Thymus (tissue), 11 donors: ENCODE measurements around the gene MYO1D. TPM values are rescaled to one million over a fixed set of nuclear protein-coding genes. Genes with fewer than 3 reads are reported as not detected.
"Not testable (repeated sequence)": the region's sequence is repeated elsewhere in the genome, so short reads cannot be mapped to it uniquely, and the experiment has no call there.

Source experiments
- DNase-seq, 9 donors: peaks; one replicate each; pipeline ENCODE4 v3.0.0-alpha.2; 2013; ENCODE audit warnings: low spot score in 9 of 9, low read depth in 6 of 9, missing footprints in 1 of 9
- H3K27ac ChIP-seq, 2 donors: one replicate each; pipeline ENCODE4 v1.5.1; 2013; ENCODE audit warnings: control low read depth in 1 of 2, low read depth in 1 of 2, low read length in 1 of 2, mild to moderate bottlenecking in 1 of 2, moderate library complexity in 1 of 2
- H3K27me3 ChIP-seq, 2 donors: one replicate each; pipeline ENCODE4 v1.5.1; 2013; ENCODE audit warnings: low read length in 1 of 2; ENCODE audit not compliant: control insufficient read depth in 2 of 2, insufficient read depth in 1 of 2
- H3K36me3 ChIP-seq, 2 donors: one replicate each; pipeline ENCODE4 v1.5.1; 2013; ENCODE audit warnings: low read length in 1 of 2, mild to moderate bottlenecking in 1 of 2, moderate library complexity in 1 of 2; ENCODE audit not compliant: control insufficient read depth in 2 of 2, insufficient read depth in 2 of 2
- H3K4me1 ChIP-seq, 2 donors: one replicate each; pipeline ENCODE4 v1.5.1; 2013; ENCODE audit warnings: low read length in 2 of 2; ENCODE audit not compliant: control insufficient read depth in 2 of 2, insufficient read depth in 2 of 2
- H3K4me3 ChIP-seq, 2 donors: one replicate each; pipeline ENCODE4 v1.5.1; 2013; ENCODE audit warnings: low read length in 2 of 2, control low read depth in 1 of 2, mild to moderate bottlenecking in 1 of 2
- H3K9me3 ChIP-seq, 2 donors: one replicate each; pipeline ENCODE4 v1.5.1; 2013; ENCODE audit warnings: low read length in 1 of 2, mild to moderate bottlenecking in 1 of 2; ENCODE audit not compliant: control insufficient read depth in 2 of 2, insufficient read depth in 1 of 2
- WGBS: extraction: QIAGEN DNeasy Blood & Tissue Kit; methylation state at CpG from one replicate; pipeline ENCODE4 v1.1.7; 2013; 5-methylcytosine and 5-hydroxymethylcytosine counted together
- polyA plus RNA-seq: library from polyadenylated mRNA; stranded (reverse); fragments of 200-250 nt; gene quantifications from one replicate; pipeline ENCODE4 v1.2.3, GENCODE V29; 2013
- total RNA-seq: library from RNA; stranded (reverse); fragments of 120-200 nt; gene quantifications from one replicate; pipeline ENCODE4 v1.2.4, GENCODE V29; 2013
- donor health status: healthy.

The MYO1D gene
- total and polyA plus RNA-seq, 2 donors: 5.7 to 12.4 TPM

DNA sequence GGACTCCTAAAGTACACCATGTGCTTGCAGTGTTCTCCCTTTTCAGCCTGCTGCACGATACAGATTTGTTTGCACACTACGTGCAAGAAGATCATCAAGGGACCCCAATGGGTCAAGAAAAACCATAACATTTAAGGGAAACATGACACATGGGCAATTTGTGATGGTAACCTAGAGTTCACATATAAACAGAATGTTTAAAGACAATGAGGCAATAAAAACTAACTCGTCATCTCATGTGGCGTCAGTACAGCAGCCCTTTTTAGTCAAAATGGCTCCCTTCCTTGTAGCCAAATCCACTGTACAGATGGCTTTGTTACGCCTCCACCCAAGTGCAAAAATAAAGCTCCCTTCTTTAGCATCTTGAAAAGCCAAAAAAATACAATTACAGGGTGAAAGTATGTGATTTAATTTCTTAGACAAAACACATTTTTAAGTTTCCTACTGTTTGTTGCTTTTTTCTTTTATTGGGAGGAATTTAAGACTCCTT lies 216.4 kb downstream of the MYO1D start:
- Histone ChIP-seq H3K27ac (no peak overlapping the region), H3K4me3 (no peak overlapping the region), H3K36me3 (no peaks in the 10 kb centered on the region), H3K27me3 (no peaks in the 10 kb centered on the region), H3K4me1 (no peaks in the 10 kb centered on the region), H3K9me3 (no peaks in the 10 kb centered on the region)
- DNase-seq: no peak
- WGBS: 97% methylated on average over 5 of the region's 5 CpGs

- DNase-seq: peak; percentile 23 to 72 (median 48)
- Histone ChIP-seq H3K36me3 (no peaks in the 10 kb centered on the region), H3K27me3 (no peaks in the 10 kb centered on the region), H3K4me3 (no peak overlapping the region), H3K4me1 (no peaks in the 10 kb centered on the region), H3K27ac (no peak overlapping the region), H3K9me3 (no peaks in the 10 kb centered on the region)
- WGBS: 42% methylated on average over 5 of the region's 5 CpGs
These were observed 217.5 kb downstream of the MYO1D start for GRCh38 chr17:32659419-32659842.

- DNase-seq: no peak
- Histone ChIP-seq H3K36me3 (no peaks in the 10 kb centered on the region), H3K4me3 (no peak overlapping the region), H3K9me3 (no peaks in the 10 kb centered on the region), H3K27ac (no peak overlapping the region), H3K27me3 (no peaks in the 10 kb centered on the region), H3K4me1 (no peaks in the 10 kb centered on the region)
- 78% methylated on average over 23 of the region's 23 CpGs for WGBS
These were observed 218.2 kb downstream of the MYO1D start for GRCh38 chr17:32658470-32659418.

GRCh38 chr17:32656886-32657285 lies 220.0 kb downstream of the MYO1D start:
- Histone ChIP-seq H3K4me3 (no peak overlapping the region), H3K27me3 (no peaks in the 10 kb centered on the region), H3K36me3 (no peaks in the 10 kb centered on the region), H3K27ac (no peak overlapping the region), H3K9me3 (no peaks in the 10 kb centered on the region), H3K4me1 (no peaks in the 10 kb centered on the region)
- no peak for DNase-seq
- 92% methylated on average over 1 of the region's 1 CpG for WGBS

- H3K4me3 ChIP-seq: no peak overlapping the region
- no peaks in the 10 kb centered on the region for H3K4me1 ChIP-seq
- 79% methylated on average over 3 of the region's 3 CpGs for WGBS
- DNase-seq: no peak
- H3K36me3 ChIP-seq: no peaks in the 10 kb centered on the region
- no peaks in the 10 kb centered on the region for H3K9me3 ChIP-seq
- H3K27ac ChIP-seq: no peak overlapping the region
- H3K27me3 ChIP-seq: no peaks in the 10 kb centered on the region
These were observed 222.6 kb downstream of the MYO1D start for GRCh38 chr17:32654324-32654723.

- H3K9me3 ChIP-seq: no peaks in the 10 kb centered on the region
- 97% methylated on average over 2 of the region's 2 CpGs for WGBS
- no peak overlapping the region for H3K27ac ChIP-seq
- no peak overlapping the region for H3K4me3 ChIP-seq
- no peaks in the 10 kb centered on the region for H3K27me3 ChIP-seq
- no peaks in the 10 kb centered on the region for H3K36me3 ChIP-seq
- no peak for DNase-seq
- H3K4me1 ChIP-seq: no peaks in the 10 kb centered on the region
These were observed 225.8 kb downstream of the MYO1D start for GRCh38 chr17:32651084-32651483.

DNA sequence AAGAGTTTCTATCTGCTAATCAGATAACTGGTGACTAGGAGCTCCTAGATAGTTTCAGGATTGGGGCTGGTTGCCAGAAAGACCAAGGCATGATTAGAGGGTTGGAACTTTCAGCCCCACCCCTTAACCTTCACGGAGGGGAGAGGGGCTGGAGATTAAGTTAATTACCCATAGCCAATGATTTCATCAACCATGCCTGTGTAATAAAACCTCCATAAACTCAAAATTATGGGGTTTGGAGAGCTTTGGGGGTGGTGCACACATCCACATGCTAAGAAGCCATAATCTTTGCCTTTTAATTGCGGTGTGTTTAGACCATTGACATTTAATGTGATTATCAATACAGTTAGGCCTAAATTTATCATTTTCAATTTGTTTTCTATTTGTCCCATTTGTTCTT lies 228.5 kb downstream of the MYO1D start:
- no peak for DNase-seq
- H3K9me3 ChIP-seq: no peaks in the 10 kb centered on the region
- H3K27ac ChIP-seq: no peak overlapping the region
- WGBS: 100% methylated on average over 2 of the region's 2 CpGs
- no peaks in the 10 kb centered on the region for H3K36me3 ChIP-seq
- no peaks in the 10 kb centered on the region for H3K4me1 ChIP-seq
- no peaks in the 10 kb centered on the region for H3K27me3 ChIP-seq
- H3K4me3 ChIP-seq: no peak overlapping the region

GRCh38 chr17:32646941-32647340 lies 230.0 kb downstream of the MYO1D start:
- H3K9me3 ChIP-seq: no peaks in the 10 kb centered on the region
- H3K27me3 ChIP-seq: no peaks in the 10 kb centered on the region
- H3K4me1 ChIP-seq: no peaks in the 10 kb centered on the region
- H3K27ac ChIP-seq: no peak overlapping the region
- DNase-seq: no peak
- H3K36me3 ChIP-seq: no peaks in the 10 kb centered on the region
- no peak overlapping the region for H3K4me3 ChIP-seq
- WGBS: 99% methylated on average over 2 of the region's 2 CpGs

- not testable (repeated sequence) for DNase-seq, H3K9me3 ChIP-seq, H3K36me3 ChIP-seq, H3K4me3 ChIP-seq, H3K27ac ChIP-seq, H3K27me3 ChIP-seq, H3K4me1 ChIP-seq
- WGBS: 95% methylated on average over 2 of the region's 2 CpGs
These were observed 235.4 kb downstream of the MYO1D start for GRCh38 chr17:32641514-32641913.
